GM19438 (cell line): ENCODE data around the gene DUOX1.
A peak's percentile ranks its signal among the peaks of the same experiment; 100 is the strongest.

Source experiments
- ATAC-seq: cut with Tn5 transposase; IDR thresholded peaks from one replicate; pipeline ENCODE4 v1.9.1; 2021; ENCODE audit warnings: low read depth; ENCODE audit not compliant: unreplicated experiment

DUOX1 gene

GRCh38 chr15:45105586-45105985, 24.2 kb upstream of the DUOX1 start:
- no peak for ATAC-seq

GRCh38 chr15:45106002-45106790, 23.6 kb upstream of the DUOX1 start:
- no peak for ATAC-seq

GRCh38 chr15:45107941-45108630, 21.7 kb upstream of the DUOX1 start:
- ATAC-seq: no peak

GRCh38 chr15:45110256-45110820, 19.5 kb upstream of the DUOX1 start:
- no peak for ATAC-seq

GRCh38 chr15:45111390-45112142, 18.2 kb upstream of the DUOX1 start:
- ATAC-seq: no peak

GRCh38 chr15:45112143-45112590, 17.6 kb upstream of the DUOX1 start:
- no peak for ATAC-seq

- no peak for ATAC-seq
These were observed 17.0 kb upstream of the DUOX1 start for GRCh38 chr15:45112591-45113379.

- ATAC-seq: no peak
These were observed 16.3 kb upstream of the DUOX1 start for GRCh38 chr15:45113380-45113990.

GRCh38 chr15:45114076-45114750, 15.6 kb upstream of the DUOX1 start, which contains the start of the genes DUOX2 and DUOXA2:
Gene DUOX2, minus strand, starts transcription at chr15:45114172. Its CDS starts 761 bp downstream, at chr15:45113411.
Gene DUOXA2, plus strand, starts transcription at chr15:45114326. Its CDS starts 280 bp downstream, at chr15:45114606.
- ATAC-seq: no peak

- no peak for ATAC-seq
These were observed 15.1 kb upstream of the DUOX1 start for GRCh38 chr15:45114751-45115085.

GRCh38 chr15:45115312-45115820, 14.4 kb upstream of the DUOX1 start:
- no peak for ATAC-seq

- ATAC-seq: no peak
These were observed 13.8 kb upstream of the DUOX1 start for GRCh38 chr15:45116006-45116481.

GRCh38 chr15:45116482-45117307, 13.1 kb upstream of the DUOX1 start:
- no peak for ATAC-seq

- no peak for ATAC-seq
These were observed 12.3 kb upstream of the DUOX1 start for GRCh38 chr15:45117308-45118130.

- ATAC-seq: peak; percentile 66
These were observed 11.6 kb upstream of the DUOX1 start for GRCh38 chr15:45118131-45118588.

GRCh38 chr15:45118996-45119395, 10.8 kb upstream of the DUOX1 start:
- no peak for ATAC-seq
